PC-3 (cell line): ENCODE data around the gene MPO. TPM values are rescaled to one million over a fixed set of nuclear protein-coding genes. Genes with fewer than 3 reads are reported as not detected.

ENCODE experiments used
- ATAC-seq: fragments of 200-7000 bp; cut with Tn5 transposase; 2 replicates; pipeline ENCODE4 v1.9.1; 2020; ENCODE audit warnings: mild to moderate bottlenecking, moderate library complexity
- BruUV-seq: library from RNA; stranded (reverse); fragments of 400-500 nt; replicated peaks from 2 replicates; lab custom pipeline; 2021; lab: Mats Ljungman, UMichigan
- CTCF ChIA-PET: fragments of 300-600 bp; sonication (Branson Sonifier 250); formaldehyde crosslinking; loops from one replicate; lab custom pipeline; 2022; ENCODE audit warnings: antibody characterized with exemption; lab: Charles Lee
- POLR2A ChIA-PET: fragments of 300-600 bp; sonication (Branson Sonifier 250); formaldehyde crosslinking; loops from one replicate; lab custom pipeline; 2022; ENCODE audit warnings: antibody characterized with exemption; ENCODE audit not compliant: unreplicated experiment; lab: Charles Lee
- DNase-seq: peaks from one replicate; pipeline ENCODE4 v3.0.0-alpha.2; 2015
- H2AFZ ChIP-seq: fragments of 300-600 bp; sonication (generic); 2 replicates; pipeline ENCODE4 v1.6.0; 2016; ENCODE audit warnings: antibody characterized with exemption, low read length
- H3F3A ChIP-seq: fragments of 300-600 bp; sonication (generic); one replicate; pipeline ENCODE4 v1.6.0; 2017; ENCODE audit warnings: antibody characterized with exemption, low read length, control low read depth, mild to moderate bottlenecking; ENCODE audit not compliant: unreplicated experiment
- H3K27ac ChIP-seq: fragments of 300-600 bp; sonication (generic); 2 replicates; pipeline ENCODE4 v1.5.1; 2016; ENCODE audit warnings: mild to moderate bottlenecking, low read length
- H3K27me3 ChIP-seq: fragments of 300-600 bp; sonication (generic); 2 replicates; pipeline ENCODE4 v1.6.1; 2016; ENCODE audit warnings: low read length, mixed read lengths
- H3K36me3 ChIP-seq: fragments of 300-600 bp; sonication (generic); 2 replicates; pipeline ENCODE4 v1.6.1; 2016; ENCODE audit warnings: low read depth, mixed run types, low read length, mixed read lengths
- H3K4me1 ChIP-seq: fragments of 300-600 bp; sonication (generic); 2 replicates; pipeline ENCODE4 v1.5.1; 2016; ENCODE audit warnings: low read length; ENCODE audit not compliant: insufficient read depth
- H3K4me2 ChIP-seq: fragments of 300-600 bp; sonication (generic); 2 replicates; pipeline ENCODE4 v1.6.0; 2016; ENCODE audit warnings: low read length
- H3K4me3 ChIP-seq: fragments of 300-600 bp; sonication (generic); 2 replicates; pipeline ENCODE4 v1.5.1; 2016; ENCODE audit warnings: mild to moderate bottlenecking, low read length, mixed read lengths
- H3K79me2 ChIP-seq: fragments of 300-600 bp; sonication (generic); 2 replicates; pipeline ENCODE4 v1.6.1; 2017; ENCODE audit warnings: low read length, mixed read lengths
- H3K9ac ChIP-seq: fragments of 300-600 bp; sonication (generic); 2 replicates; pipeline ENCODE4 v1.6.0; 2016; ENCODE audit warnings: mild to moderate bottlenecking, low read length
- H3K9me2 ChIP-seq: fragments of 300-600 bp; sonication (generic); replicated peaks from 2 replicates; pipeline ENCODE4 v1.6.1; 2016; ENCODE audit warnings: mixed run types, low read length, mixed read lengths
- H3K9me3 ChIP-seq: fragments of 300-600 bp; sonication (generic); 2 replicates; pipeline ENCODE4 v1.6.1; 2016; ENCODE audit warnings: low read length, mixed read lengths
- H4K20me1 ChIP-seq: fragments of 300-600 bp; sonication (generic); 2 replicates; pipeline ENCODE4 v1.6.1; 2016; ENCODE audit warnings: low read length, mixed read lengths
- EZH2 ChIP-seq: fragments of 300-600 bp; sonication (generic); IDR thresholded peaks from one replicate; pipeline ENCODE4 v1.6.1; 2017; ENCODE audit warnings: antibody characterized with exemption, mild to moderate bottlenecking, low read length; ENCODE audit not compliant: unreplicated experiment
- EZH2phosphoT487 ChIP-seq: fragments of 300-600 bp; sonication (generic); IDR thresholded peaks from 2 replicates; pipeline ENCODE4 v1.6.1; 2018; ENCODE audit warnings: mild to moderate bottlenecking, antibody characterized with exemption, low read length, borderline replicate concordance
- intact Hi-C: fragments of 100-400 bp; cut with micrococcal nuclease; formaldehyde crosslinking; loops from 2 replicates; pipeline ENCODE4 v1.9.0; 2023
- total RNA-seq: library from RNA; depleted of rRNA; stranded (reverse); fragments of >200 nt; gene quantifications from 2 replicates; pipeline ENCODE4 v1.2.3, GENCODE V29; 2014
- TF ChIP-seq, protein P1 (sequence below): fragments of 300-600 bp; sonication (generic); conservative IDR thresholded peaks from 2 replicates; pipeline ENCODE4 v1.5.1; 2017; ENCODE audit warnings: antibody characterized with exemption, low read depth, mild to moderate bottlenecking, low read length

The MPO gene
- total RNA-seq, 1 experiment from 2014 or later = not detected

DNA sequence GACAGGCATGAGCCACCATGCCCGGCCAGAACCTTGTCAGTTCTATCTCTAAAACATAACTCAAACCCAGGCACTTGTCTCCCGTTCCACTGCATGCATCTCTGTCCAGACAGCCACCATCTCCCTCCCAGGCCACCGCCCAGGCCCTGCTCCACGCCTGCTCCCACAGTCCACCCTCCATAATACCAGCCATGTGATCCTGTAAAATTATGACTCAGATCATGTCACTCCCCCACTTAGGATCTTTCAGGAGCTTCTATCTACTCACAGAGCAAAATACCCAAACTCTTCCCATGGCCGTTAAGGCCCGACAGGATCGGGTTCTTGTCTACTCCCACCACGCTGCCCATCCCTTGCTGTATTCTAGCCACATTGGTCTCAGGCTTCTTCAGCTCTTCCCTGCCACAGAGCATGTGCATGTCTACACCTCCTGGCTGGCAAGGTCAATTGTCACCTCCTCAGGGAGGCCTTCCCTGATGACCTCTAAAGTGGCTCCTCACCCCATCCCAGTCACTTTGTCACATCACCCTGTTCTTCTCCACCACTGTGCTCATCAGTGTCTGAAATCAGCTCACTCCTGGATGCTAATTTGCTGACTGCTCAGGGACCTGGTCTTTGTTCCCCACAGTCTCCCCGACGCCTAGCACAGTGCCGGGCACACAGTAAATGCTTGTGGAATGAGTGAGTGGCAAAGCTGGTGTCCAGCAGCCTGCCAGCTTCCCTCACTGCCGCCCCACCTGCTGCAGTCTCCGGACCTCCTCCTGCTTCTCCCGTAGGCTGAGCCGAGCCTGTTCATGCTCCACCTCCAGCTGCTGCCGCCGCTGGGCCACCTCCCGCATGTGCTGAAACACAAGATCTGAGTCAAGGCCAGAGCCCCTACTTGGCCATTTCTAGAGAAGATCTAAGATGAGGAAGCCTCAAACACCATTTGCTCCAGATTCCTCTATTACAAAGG is 41.1 kb upstream of the MPO start:
- Histone ChIP-seq H3F3A (no peaks in the 10 kb centered on the region), H4K20me1 (no peaks in the 10 kb centered on the region), H3K9me2 (no peaks in the 10 kb centered on the region), H3K4me2 (no peak overlapping the region), H3K4me3 (no peak overlapping the region), H3K9ac (no peak overlapping the region), H3K27me3 (no peaks in the 10 kb centered on the region), H3K9me3 (no peaks in the 10 kb centered on the region), H3K36me3 (no peaks in the 10 kb centered on the region), H3K4me1 (peaks cover 15% of the 10 kb centered on the region), H2AFZ (no peak overlapping the region), H3K79me2 (no peaks in the 10 kb centered on the region), H3K27ac (no peak overlapping the region)
- intact Hi-C loops = no loop called here
- ATAC-seq (peak; percentile 21), DNase-seq (peak; percentile 40)
- TF ChIP-seq, protein P1, sequence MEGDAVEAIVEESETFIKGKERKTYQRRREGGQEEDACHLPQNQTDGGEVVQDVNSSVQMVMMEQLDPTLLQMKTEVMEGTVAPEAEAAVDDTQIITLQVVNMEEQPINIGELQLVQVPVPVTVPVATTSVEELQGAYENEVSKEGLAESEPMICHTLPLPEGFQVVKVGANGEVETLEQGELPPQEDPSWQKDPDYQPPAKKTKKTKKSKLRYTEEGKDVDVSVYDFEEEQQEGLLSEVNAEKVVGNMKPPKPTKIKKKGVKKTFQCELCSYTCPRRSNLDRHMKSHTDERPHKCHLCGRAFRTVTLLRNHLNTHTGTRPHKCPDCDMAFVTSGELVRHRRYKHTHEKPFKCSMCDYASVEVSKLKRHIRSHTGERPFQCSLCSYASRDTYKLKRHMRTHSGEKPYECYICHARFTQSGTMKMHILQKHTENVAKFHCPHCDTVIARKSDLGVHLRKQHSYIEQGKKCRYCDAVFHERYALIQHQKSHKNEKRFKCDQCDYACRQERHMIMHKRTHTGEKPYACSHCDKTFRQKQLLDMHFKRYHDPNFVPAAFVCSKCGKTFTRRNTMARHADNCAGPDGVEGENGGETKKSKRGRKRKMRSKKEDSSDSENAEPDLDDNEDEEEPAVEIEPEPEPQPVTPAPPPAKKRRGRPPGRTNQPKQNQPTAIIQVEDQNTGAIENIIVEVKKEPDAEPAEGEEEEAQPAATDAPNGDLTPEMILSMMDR = no peak
- TF ChIP-seq EZH2 (no peak), EZH2phosphoT487 (no peak)
- CTCF ChIA-PET = interaction anchor here (0.5 to 0.6 kb wide), 2 partner anchors 95 to 274 kb away, joined by 3 read pairs; partner anchors contain the start of gene RNF43
- POLR2A ChIA-PET = no interaction called here
- no TSS peak for BruUV-seq

DNA sequence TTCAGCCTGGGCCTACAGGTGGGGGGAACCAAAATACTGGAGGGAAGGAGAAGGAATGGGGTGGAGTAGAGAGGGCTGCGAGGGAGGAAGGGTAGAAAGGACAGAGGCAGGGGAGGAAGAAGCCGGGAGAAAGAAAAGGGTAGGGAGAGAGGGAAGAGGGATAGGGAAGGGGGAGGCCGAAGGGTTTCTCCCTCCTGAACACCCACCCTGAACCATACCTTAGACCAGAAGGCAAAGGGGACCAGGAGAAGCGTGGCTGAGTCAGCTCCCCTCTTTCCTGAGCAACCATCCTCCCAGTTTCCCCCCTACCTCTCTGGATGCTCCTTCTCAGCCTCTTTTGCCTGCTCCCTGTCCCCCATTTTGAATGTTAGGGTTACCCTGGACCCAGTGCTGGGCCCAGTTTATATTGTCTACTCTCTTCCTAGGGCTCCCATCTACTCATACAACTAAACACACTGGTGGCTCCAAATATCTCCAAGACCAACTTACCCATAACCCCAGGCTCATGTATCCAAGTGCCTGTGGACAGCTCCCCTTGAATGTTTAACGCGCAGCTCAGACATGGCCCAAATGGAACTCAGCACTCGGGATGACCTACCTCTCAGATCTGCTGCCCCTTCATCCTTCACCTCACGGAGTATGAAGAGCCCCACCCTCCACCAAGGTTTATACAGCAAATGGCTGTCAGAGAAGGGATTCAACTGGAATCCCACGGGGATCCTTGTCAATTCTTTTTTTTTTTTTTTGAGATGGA is 40.0 kb upstream of the MPO start:
- no peaks in the 10 kb centered on the region for H3K36me3 ChIP-seq
- no TSS peak for BruUV-seq
- no peak overlapping the region for H3K4me2 ChIP-seq
- no peak overlapping the region for H3K4me3 ChIP-seq
- no peaks in the 10 kb centered on the region for H3K9me3 ChIP-seq
- CTCF ChIA-PET = interaction anchor here (0.5 kb wide), 1 partner anchor 275 kb away, joined by 3 read pairs; no protein-coding TSS in a partner anchor
- no peaks in the 10 kb centered on the region for H3K79me2 ChIP-seq
- H3K9ac ChIP-seq = no peak overlapping the region
- H3K27me3 ChIP-seq = no peaks in the 10 kb centered on the region
- no peak overlapping the region for H2AFZ ChIP-seq
- TF ChIP-seq EZH2phosphoT487 (no peak), EZH2 (no peak)
- TF ChIP-seq, protein P1 = no peak
- ATAC-seq = no peak
- H4K20me1 ChIP-seq = no peaks in the 10 kb centered on the region
- H3F3A ChIP-seq = no peaks in the 10 kb centered on the region
- no peak overlapping the region for H3K27ac ChIP-seq
- peaks cover 18% of the 10 kb centered on the region for H3K4me1 ChIP-seq
- intact Hi-C loops = no loop called here
- POLR2A ChIA-PET = no interaction called here
- DNase-seq = no peak
- no peaks in the 10 kb centered on the region for H3K9me2 ChIP-seq
